CD4-positive, alpha-beta T cell (primary cell): ENCODE data around the gene PRXL2B. TPM values are rescaled to one million over a fixed set of nuclear protein-coding genes. Genes with fewer than 3 reads are reported as not detected.
A peak's percentile ranks its signal among the peaks of the same experiment; 100 is the strongest.

Source experiments
- ATAC-seq: fragments of 200-7000 bp; cut with Tn5 transposase; one replicate; pipeline ENCODE4 v1.10.0; 2022; ENCODE audit warnings: mild to moderate bottlenecking; ENCODE audit not compliant: poor library complexity
- CTCF ChIA-PET: fragments of 350-600 bp; sonication (Branson Sonifier 250); formaldehyde crosslinking; loops from one replicate; lab custom pipeline; 2021; ENCODE audit warnings: antibody characterized with exemption, inconsistent platforms; lab: Charles Lee
- POLR2A ChIA-PET: fragments of 350-600 bp; sonication (Branson Sonifier 250); formaldehyde crosslinking; loops from one replicate; lab custom pipeline; 2021; ENCODE audit warnings: antibody characterized with exemption, inconsistent platforms; lab: Charles Lee
- DNase-seq, 14 experiments: peaks; one replicate each; pipeline ENCODE4 v3.0.0-alpha.2; 2013 to 2020; ENCODE audit warnings: mixed read lengths in 2 of 14
- H3K27ac ChIP-seq, 2 donors: one replicate each; pipeline versions ENCODE4 v1.5.1 to v1.7.0; 2013; ENCODE audit warnings: low read length in 2 of 2, low read depth in 1 of 2, mild to moderate bottlenecking in 1 of 2
- H3K27me3 ChIP-seq, 2 experiments: 1 replicate in 1 of 2; 2 replicates in 1 of 2; pipeline versions ENCODE4 v1.6.1 to v1.7.0; 2013; ENCODE audit warnings: low read length in 2 of 2, control low read depth in 1 of 2, mild to moderate bottlenecking in 1 of 2, moderate library complexity in 1 of 2; ENCODE audit not compliant: insufficient read depth in 2 of 2, control insufficient read depth in 1 of 2
- H3K36me3 ChIP-seq: one replicate; pipeline ENCODE4 v1.6.1; 2013; ENCODE audit warnings: low read length, control low read depth; ENCODE audit not compliant: insufficient read depth
- H3K4me1 ChIP-seq: one replicate; pipeline ENCODE4 v1.6.1; 2013; ENCODE audit warnings: low read length, control low read depth; ENCODE audit not compliant: insufficient read depth
- H3K4me3 ChIP-seq: one replicate; pipeline ENCODE4 v1.5.1; 2013; ENCODE audit warnings: mild to moderate bottlenecking, low read length, moderate library complexity
- H3K9me3 ChIP-seq, 2 experiments: 1 replicate in 1 of 2; 2 replicates in 1 of 2; pipeline versions ENCODE4 v1.6.1 to v1.7.0; 2013; ENCODE audit warnings: low read length in 2 of 2, mild to moderate bottlenecking in 2 of 2, control low read depth in 1 of 2, moderate library complexity in 1 of 2; ENCODE audit not compliant: control insufficient read depth in 1 of 2, insufficient read depth in 1 of 2
- H3K27ac Mint-ChIP-seq: one replicate; pipeline ENCODE4 v1.8.0; 2020; ENCODE audit warnings: mixed read lengths
- H3K27me3 Mint-ChIP-seq: one replicate; pipeline ENCODE4 v1.8.0; 2021; ENCODE audit warnings: mixed read lengths
- H3K36me3 Mint-ChIP-seq: one replicate; pipeline ENCODE4 v1.8.0; 2021; ENCODE audit warnings: low read depth, mixed read lengths
- H3K4me1 Mint-ChIP-seq: one replicate; pipeline ENCODE4 v1.8.0; 2021; ENCODE audit warnings: low read depth, mixed read lengths
- H3K4me3 Mint-ChIP-seq: one replicate; pipeline ENCODE4 v1.8.0; 2020; ENCODE audit warnings: mild to moderate bottlenecking, mixed read lengths
- H3K9me3 Mint-ChIP-seq: one replicate; pipeline ENCODE4 v1.8.0; 2020; ENCODE audit warnings: mixed read lengths
- intact Hi-C, 2 experiments: fragments of 100-400 bp; cut with DNase I in 1 of 2; cut with micrococcal nuclease in 1 of 2; formaldehyde crosslinking; loops; one replicate each; pipeline versions ENCODE4 v1.15.1 to v1.9.0; 2023 to 2025; cut with DNase I, micrococcal nuclease
- total RNA-seq, 174 experiments: library from RNA in 2 of 174; stranded (reverse) in 2 of 174; gene quantifications; one replicate each; pipeline ENCODE4 v1.2.3 and lab custom pipeline; 2021 to 2026
- TF ChIP-seq, protein P1 (sequence below): fragments of 200-600 bp; IDR thresholded peaks from one replicate; pipeline ENCODE4 v1.8.0; 2022; ENCODE audit warnings: antibody characterized with exemption, mild to moderate bottlenecking

Gene PRXL2B
- total RNA-seq, 2 experiments from 2014 or later: 11.0 to 12.8 TPM

DNA sequence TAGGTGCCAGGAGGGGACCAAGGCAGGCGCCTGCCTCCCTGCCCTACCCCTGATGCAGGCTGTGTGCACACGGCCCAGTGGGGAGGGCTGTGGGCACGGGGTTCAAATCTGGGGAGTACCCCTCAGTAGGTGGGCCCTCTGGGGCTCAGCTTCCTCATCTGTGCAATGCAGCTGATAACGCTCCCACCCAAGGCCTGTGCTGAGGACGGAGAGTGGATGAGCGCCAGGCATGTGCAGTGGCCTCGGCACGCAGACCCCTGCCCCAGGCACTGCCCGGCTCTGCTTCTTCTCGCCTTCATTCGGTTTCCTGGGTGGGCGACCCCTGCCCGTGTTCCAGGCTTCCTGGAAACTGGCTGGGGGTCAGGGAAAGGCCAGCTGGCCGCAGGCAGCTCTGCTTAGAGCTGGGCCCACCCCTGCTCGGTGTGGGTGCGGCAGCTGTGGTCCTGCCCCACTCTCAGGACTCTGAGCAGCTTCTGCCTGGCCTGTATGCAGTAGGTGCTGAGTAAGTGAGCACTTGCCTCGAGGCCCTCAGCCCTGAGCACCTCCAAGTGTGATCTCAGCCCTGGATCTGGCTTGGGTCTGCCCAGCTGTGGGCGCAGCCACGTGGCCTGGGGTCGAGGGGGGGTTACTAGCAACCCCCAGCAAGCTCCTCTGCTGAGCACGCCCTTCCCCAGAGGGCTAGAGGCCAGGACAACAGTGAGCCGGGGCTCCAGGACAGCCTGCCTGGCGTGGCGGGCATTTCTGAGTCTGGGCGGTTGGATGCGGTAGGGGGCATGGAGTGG is 42.3 kb upstream of the PRXL2B start:
- ATAC-seq (no peak), DNase-seq (peak in 2 of 14 experiments; percentile 35 to 52)
- Mint-ChIP-seq H3K4me1 (peaks cover 38% of the 10 kb centered on the region), H3K27ac (peak overlapping the region; percentile 99), H3K36me3 (peaks cover 5% of the 10 kb centered on the region), H3K4me3 (peak overlapping the region; percentile 68), H3K27me3 (no peaks in the 10 kb centered on the region), H3K9me3 (no peaks in the 10 kb centered on the region)
- H3K27ac ChIP-seq: no peak overlapping the region
- H3K27me3 ChIP-seq: peaks cover 0 to 2% of the 10 kb centered on the region in 2 experiments
- no peaks in the 10 kb centered on the region for H3K9me3 ChIP-seq
- CTCF ChIA-PET: interaction anchor here (1.0 to 5.3 kb wide), 2 partner anchors 17 to 19 kb away, joined by 3 to 37 read pairs; partner anchors contain the start of gene PANK4
- TF ChIP-seq, protein P1, sequence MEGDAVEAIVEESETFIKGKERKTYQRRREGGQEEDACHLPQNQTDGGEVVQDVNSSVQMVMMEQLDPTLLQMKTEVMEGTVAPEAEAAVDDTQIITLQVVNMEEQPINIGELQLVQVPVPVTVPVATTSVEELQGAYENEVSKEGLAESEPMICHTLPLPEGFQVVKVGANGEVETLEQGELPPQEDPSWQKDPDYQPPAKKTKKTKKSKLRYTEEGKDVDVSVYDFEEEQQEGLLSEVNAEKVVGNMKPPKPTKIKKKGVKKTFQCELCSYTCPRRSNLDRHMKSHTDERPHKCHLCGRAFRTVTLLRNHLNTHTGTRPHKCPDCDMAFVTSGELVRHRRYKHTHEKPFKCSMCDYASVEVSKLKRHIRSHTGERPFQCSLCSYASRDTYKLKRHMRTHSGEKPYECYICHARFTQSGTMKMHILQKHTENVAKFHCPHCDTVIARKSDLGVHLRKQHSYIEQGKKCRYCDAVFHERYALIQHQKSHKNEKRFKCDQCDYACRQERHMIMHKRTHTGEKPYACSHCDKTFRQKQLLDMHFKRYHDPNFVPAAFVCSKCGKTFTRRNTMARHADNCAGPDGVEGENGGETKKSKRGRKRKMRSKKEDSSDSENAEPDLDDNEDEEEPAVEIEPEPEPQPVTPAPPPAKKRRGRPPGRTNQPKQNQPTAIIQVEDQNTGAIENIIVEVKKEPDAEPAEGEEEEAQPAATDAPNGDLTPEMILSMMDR: no peak
- H3K36me3 ChIP-seq: no peaks in the 10 kb centered on the region
- no peak overlapping the region for H3K4me3 ChIP-seq
- peaks cover 64% of the 10 kb centered on the region for H3K4me1 ChIP-seq
- intact Hi-C loops: loop anchor here in 1 of 2 experiments (10.0 kb wide), 1 partner anchor 409 kb away; no protein-coding TSS in a partner anchor
- POLR2A ChIA-PET: interaction anchor here (0.8 to 2.5 kb wide), 4 partner anchors 14 to 229 kb away, joined by 3 to 11 read pairs (median 7); partner anchors contain the start of genes HES5 and PANK4

DNA sequence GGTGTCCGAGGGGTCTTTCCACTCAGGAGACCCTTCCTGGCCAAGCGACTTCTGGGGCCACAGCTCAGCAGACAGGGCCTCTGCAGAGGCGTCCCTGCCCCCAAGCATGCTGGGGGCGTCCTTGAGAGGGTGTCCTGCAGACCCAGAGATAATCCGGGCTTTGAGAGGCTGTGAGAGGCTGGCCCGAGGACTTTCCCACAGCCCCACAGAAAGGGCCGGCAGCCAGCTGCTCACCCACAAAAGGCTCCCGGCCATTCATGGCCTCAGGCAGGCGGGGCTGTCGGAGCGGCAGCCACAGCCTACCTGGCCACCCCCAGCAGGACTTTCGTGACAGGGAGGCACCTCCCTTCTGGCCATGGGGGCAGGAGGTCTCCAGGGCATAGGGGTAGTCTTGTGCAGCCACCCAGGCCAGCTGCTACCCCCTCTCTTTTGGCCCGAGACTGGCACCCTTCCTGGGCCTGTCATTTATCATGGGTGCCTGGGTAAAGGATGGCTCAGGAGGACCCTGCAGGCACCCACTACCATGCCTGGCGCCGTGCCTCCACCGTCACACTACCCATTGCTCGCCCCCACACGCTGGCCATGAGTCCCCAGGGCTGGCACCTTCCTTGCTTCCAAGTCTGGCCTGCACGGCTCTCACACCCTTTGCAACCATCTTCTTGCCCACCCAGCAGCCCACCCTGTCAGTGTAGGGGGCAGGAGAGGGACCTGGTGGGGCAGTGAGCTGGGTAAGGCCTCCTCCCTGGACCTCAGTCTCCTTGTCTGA is 41.5 kb upstream of the PRXL2B start:
- Mint-ChIP-seq H3K4me3 (peak overlapping the region; percentile 68), H3K4me1 (peaks cover 38% of the 10 kb centered on the region)
- DNase-seq: peak in 2 of 14 experiments; percentile 39 to 56

More for the DNA sequence above, 41.5 kb upstream of the PRXL2B start:
- Histone ChIP-seq H3K27me3 (peaks cover 0 to 2% of the 10 kb centered on the region in 2 experiments), H3K36me3 (no peaks in the 10 kb centered on the region), H3K27ac (peak overlapping the region; percentile 64 to 66), H3K9me3 (no peaks in the 10 kb centered on the region), H3K4me1 (peaks cover 72% of the 10 kb centered on the region), H3K4me3 (no peak overlapping the region)
- intact Hi-C loops: loop anchor here in 1 of 2 experiments (10.0 kb wide), 1 partner anchor 410 kb away; no protein-coding TSS in a partner anchor
- Mint-ChIP-seq H3K9me3 (no peaks in the 10 kb centered on the region), H3K36me3 (peaks cover 5% of the 10 kb centered on the region), H3K27ac (peak overlapping the region; percentile 99), H3K27me3 (no peaks in the 10 kb centered on the region)
- ChIA-PET CTCF (interaction anchor here (1.0 to 5.3 kb wide), 5 partner anchors 15 to 40 kb away, joined by 3 to 37 read pairs (median 4); partner anchors contain the start of genes HES5 and PANK4), POLR2A (interaction anchor here (0.9 to 4.9 kb wide), 9 partner anchors 10 to 350 kb away, joined by 3 to 164 read pairs (median 11); partner anchors contain the start of genes FAAP20, HES5, PANK4 and PRXL2B)
- TF ChIP-seq, protein P1: no peak
- ATAC-seq: no peak
